ENCODE measurements around the gene CORO1C. TPM values are rescaled to one million over a fixed set of nuclear protein-coding genes. Genes with fewer than 3 reads are reported as not detected.

CORO1C gene
- total RNA-seq, 1 donor from 2014 or later: 189 TPM

DNA sequence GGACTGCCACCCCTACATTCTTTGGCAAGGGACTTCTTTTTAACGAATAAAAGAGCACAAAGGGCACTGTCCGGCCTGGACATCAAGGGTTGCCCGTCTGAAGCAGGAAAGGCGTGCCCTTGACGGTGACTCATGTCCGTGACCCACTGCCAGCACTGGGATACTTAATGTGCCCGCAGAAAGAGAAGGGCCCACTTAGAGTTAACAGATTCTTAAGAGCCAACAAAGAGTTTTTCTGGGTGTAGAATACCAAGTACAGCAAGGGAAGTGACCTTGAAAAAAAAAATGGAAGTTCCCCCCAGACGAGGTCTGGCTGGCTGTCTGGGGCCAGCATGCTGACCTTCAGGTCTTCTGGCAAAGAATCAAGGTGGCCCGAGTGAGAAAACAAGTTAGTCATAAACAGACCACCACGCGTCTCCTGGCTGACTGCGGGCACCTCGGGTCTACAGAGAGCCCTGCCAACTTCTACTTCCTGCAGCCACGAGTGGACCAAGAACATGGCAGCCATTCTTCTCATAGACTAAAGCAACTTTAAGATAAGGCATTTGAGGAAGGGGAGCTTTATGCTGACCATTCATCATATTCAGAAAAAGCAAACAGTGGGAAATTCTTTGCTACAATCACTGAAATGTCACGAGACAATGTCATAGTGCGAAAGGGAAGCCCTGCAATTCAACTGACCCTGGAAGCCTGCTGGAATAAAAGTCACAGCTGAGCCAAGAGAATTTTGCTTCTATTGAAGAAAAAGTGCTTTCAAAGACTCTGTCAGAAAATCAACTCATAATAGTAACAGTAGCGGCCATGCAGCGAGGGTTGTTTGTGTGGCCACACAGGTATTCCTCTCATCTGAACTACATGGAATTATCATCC lies 87.1 kb downstream of the CORO1C start:
- H3K27ac ChIP-seq: no peak overlapping the region
- H3K27me3 ChIP-seq: no peaks in the 10 kb centered on the region
- H3K4me3 ChIP-seq: no peak overlapping the region
- H3K36me3 ChIP-seq: peaks cover 0 to 38% of the 10 kb centered on the region in 2 donors
- H3K9me3 ChIP-seq: no peaks in the 10 kb centered on the region
- TF ChIP-seq POLR2AphosphoS5 (IDR thresholded peaks at IDR 0.05; ENCODE audit: insufficient read depth in 1 of 2, low read depth in 1 of 2): peak in 1 of 2 donors; percentile 46
- TF ChIP-seq POLR2A (IDR thresholded peaks at IDR 0.05): no peak
- no peak for TF ChIP-seq CTCF (IDR thresholded peaks at IDR 0.05)
- intact Hi-C loops (cut with DNase I): no loop called here
- DNase-seq (ENCODE audit: extremely low spot score in 2 of 2): no peak
- peaks cover 6% of the 10 kb centered on the region for H3K4me1 ChIP-seq

- DNase-seq (ENCODE audit: extremely low spot score in 2 of 2): no peak
- intact Hi-C loops (cut with DNase I): no loop called here
- Histone ChIP-seq H3K27ac (no peak overlapping the region), H3K36me3 (peaks cover 0 to 28% of the 10 kb centered on the region in 2 donors), H3K27me3 (no peaks in the 10 kb centered on the region), H3K9me3 (no peaks in the 10 kb centered on the region), H3K4me1 (peaks cover 13% of the 10 kb centered on the region), H3K4me3 (no peak overlapping the region)
- TF ChIP-seq CTCF (IDR thresholded peaks at IDR 0.05) (no peak), POLR2AphosphoS5 (IDR thresholded peaks at IDR 0.05; ENCODE audit: insufficient read depth in 1 of 2, low read depth in 1 of 2) (no peak), POLR2A (IDR thresholded peaks at IDR 0.05) (no peak)
Observed at GRCh38 chr12:108642899-108643654, 88.2 kb downstream of the CORO1C start.

- DNase-seq (ENCODE audit: extremely low spot score in 2 of 2): no peak
- H3K27me3 ChIP-seq: no peaks in the 10 kb centered on the region
- intact Hi-C loops (cut with DNase I): no loop called here
- H3K4me1 ChIP-seq: peaks cover 20% of the 10 kb centered on the region
- no peak for TF ChIP-seq POLR2AphosphoS5 (IDR thresholded peaks at IDR 0.05; ENCODE audit: insufficient read depth in 1 of 2, low read depth in 1 of 2)
- no peak overlapping the region for H3K4me3 ChIP-seq
- no peaks in the 10 kb centered on the region for H3K9me3 ChIP-seq
- H3K27ac ChIP-seq: no peak overlapping the region
- peaks cover 0 to 23% of the 10 kb centered on the region in 2 donors for H3K36me3 ChIP-seq
Observed at GRCh38 chr12:108642269-108642870, 88.9 kb downstream of the CORO1C start.

GRCh38 chr12:108641446-108642268 lies 89.7 kb downstream of the CORO1C start:
- no peak overlapping the region for H3K27ac ChIP-seq
- no peaks in the 10 kb centered on the region for H3K9me3 ChIP-seq
- no peak overlapping the region for H3K4me3 ChIP-seq
- peak in 1 of 2 donors; percentile 25 for TF ChIP-seq POLR2AphosphoS5 (IDR thresholded peaks at IDR 0.05; ENCODE audit: insufficient read depth in 1 of 2, low read depth in 1 of 2)
- TF ChIP-seq CTCF (IDR thresholded peaks at IDR 0.05): no peak
- H3K4me1 ChIP-seq: peaks cover 24% of the 10 kb centered on the region
- H3K27me3 ChIP-seq: no peaks in the 10 kb centered on the region
- no peak for DNase-seq (ENCODE audit: extremely low spot score in 2 of 2)
- peaks cover 0 to 19% of the 10 kb centered on the region in 2 donors for H3K36me3 ChIP-seq
- intact Hi-C loops (cut with DNase I): no loop called here
